Renal pelvis (tissue), 4 donors: ENCODE results near the gene GPR135. TPM values are rescaled to one million over a fixed set of nuclear protein-coding genes. Genes with fewer than 3 reads are reported as not detected.
A peak's percentile ranks its signal among the peaks of the same experiment; 100 is the strongest.

Experiments used
- DNase-seq: peaks from one replicate; pipeline ENCODE4 v3.0.0-alpha.2; 2013
- polyA plus RNA-seq, 3 donors: library from polyadenylated mRNA; unstranded; fragments of 120-200 nt; gene quantifications; one replicate each; pipeline ENCODE4 v1.2.1, GENCODE V29; 2013; ENCODE audit not compliant: insufficient read length in 3 of 3

GPR135 gene
- polyA plus RNA-seq, 3 donors: 3.2 to 5.9 (median 5.2) TPM

DNA sequence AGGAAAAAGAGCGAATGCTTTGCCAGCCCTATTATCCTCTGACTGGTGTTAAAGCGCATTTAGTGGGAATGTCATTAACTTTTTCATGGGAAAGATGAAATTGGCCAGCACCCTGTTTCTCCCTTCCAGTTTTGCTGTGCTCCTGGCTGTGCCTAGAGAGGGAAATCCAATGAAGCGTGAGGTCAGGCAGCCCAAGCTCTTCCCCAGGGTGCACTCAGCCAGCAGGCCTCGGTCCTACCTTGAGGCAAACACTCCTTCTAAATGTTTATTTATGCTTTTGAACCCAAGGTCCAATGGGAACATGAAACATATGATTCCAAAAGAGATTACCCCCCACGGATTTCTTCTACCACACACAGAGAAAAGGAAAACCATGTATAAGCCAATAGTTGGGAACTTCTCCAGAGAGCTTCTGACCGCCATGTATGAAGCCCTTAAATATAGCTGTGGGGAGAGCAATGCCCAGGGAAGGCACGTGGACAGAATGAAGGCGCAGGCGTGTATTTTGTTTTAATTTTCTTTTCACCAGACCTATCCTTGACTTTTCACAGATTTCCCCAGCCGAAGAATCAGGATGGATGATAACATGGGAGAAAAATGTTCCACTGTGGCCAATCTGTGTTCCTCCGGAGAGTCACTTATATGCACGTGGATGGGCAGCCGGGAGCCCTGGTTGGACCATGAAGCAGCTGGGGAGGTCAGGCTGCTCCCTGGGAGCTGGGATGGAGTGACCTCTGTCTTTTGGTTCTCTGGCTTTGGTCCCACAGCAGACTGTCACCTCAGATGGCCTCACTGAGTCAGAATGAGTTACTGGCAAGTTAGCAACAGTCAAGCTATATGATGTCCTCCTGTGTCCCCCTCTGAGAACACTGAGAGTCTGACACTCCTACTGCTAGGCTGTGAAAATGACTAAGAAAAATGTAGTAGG is 37.3 kb downstream of the GPR135 start:
- DNase-seq: no peak

DNA sequence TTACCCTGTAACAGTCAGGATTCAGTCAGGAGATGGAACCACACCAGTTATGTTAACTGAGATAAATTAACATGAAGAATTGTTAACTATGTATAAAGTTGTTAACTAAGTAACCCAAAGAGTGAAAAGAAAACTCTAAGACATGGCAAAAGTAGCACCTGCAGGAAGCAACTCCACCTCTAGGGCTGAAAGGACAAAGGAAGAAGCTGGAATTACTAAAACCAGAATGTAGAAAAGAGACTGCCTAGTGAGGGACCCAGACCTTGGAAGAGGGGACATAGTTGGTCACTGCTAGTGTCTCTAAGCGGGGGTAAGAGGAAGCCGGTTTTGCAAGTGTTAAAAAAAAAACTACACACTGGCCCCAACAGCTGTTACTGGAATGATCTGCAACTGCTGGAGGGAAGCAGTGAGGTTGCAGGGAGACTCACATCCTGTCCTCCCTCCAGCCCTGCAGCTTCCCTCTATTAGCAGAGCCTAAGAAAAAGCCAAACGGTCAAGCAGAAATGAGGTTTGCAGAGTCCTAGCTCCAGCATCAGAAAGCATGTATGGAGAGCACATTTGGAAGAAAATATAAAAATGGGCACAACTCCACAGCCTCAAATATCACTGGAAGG is 39.8 kb downstream of the GPR135 start:
- peak; percentile 70 for DNase-seq

DNA sequence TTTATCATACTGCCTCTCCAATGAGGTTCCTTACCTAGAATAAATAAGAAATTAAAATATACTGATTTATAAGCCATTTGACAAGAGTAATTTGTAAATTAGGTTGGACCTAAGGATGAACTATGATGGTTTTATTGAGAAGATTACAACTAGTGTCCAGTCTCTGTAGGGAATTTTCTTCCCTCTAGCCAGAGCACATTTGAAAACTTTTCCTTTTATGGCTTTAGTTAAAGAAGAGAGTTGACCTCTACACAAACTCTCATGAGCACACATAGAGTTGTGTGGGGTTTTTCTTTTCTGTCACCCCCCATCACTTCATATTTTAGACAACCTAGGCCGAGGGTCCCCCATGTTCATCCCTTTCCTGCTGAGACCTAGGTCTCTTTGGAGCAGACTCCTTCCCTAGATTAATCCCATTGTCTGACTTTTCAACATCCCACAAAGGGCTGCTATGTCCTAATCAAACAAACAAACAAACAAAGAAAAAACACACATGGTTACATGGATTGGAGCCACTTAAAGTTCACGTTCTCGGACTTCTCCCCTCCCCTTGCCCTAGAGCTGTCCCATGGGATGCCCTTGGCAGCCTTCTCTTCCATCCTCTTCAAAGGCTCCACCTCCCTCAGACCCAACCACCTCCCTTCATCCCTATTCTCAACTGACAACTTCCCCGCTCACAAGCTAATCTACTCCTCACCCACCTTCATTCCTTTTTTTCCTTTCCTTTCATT is 40.7 kb downstream of the GPR135 start:
- DNase-seq: peak; percentile 84

GRCh38 chr14:59422069-59422881 is 42.9 kb downstream of the GPR135 start:
- no peak for DNase-seq

DNA sequence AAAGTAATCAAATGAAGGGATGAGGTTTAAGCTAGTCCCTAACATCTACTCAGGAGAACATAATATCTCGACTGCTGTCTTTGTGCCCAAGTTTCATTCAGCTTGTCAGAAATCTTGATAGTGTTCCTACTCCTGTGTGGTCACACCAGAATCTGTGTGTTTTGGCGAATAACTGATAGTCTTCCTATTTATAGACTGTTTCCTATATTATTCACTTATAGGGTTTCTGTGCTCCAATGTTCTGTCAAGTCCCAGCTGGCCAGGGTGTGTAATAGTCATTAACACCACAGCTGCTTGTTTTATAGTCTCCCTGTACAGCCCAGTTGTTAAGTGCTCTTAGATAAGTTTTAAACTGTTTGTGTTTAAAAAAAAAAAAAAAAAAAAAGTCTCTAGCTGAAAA is 45.9 kb downstream of the GPR135 start:
- DNase-seq: peak; percentile 66

DNA sequence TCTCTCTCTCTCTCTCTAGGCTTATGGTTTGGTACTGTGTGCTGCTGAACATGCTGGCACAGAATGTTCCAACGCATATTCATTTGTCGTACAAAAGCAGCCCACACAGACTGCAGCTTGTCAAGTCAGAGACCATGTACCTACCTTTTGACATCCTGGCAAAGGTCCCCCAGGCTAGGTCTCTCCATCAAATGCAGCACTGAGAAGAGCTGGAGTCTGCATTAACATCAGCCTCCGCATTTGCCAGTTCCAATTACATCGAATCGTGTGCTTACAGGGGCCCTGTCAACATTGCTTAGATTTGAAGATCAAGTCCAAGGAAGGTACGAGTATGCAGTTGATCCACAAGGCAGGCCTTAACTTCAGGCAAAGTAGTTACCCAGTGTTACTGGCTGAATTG is 47.9 kb downstream of the GPR135 start:
- DNase-seq: no peak

DNA sequence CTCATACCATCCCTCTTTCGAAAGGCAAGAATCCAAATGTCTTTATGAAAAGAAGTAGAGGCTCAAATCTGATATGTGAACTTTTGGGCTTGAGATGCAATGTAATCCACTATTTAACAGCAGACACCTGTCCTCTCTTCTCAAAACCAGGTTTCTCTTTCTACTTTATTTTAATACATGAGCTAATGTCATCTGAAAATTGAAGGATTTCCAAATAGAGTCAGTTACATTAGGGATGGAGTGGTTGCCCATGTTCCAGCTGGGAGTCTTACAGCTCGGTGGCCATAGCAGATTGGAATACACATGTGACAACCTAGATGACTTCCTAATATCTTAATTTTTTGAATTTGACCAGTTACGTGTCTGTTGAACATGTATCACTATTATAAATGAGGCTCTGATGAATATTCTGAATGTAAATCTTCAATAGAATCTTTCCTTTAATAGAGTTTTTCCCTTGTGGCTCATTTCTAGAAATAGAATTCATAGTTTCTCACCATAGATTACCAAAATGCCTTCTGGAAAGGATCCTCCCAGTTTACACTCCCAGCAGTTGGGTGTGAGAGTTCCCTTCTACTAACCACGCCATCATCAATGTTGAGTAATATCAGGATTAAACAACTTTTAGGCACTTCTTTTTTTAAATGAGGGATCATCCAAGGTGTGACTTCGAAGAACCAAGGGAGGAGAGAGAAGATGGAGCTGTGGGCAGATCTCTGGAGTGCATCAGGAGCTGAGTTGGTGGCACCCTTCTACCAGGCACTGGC is 49.2 kb downstream of the GPR135 start:
- DNase-seq: no peak

Other genes with a start within 250 kb of the GPR135 start
- 10 to 100 TPM; 34.4 to 57.7 (median 55.4) TPM for gene L3HYPDH, start 19.0 kb upstream of the GPR135 start, polyA plus RNA-seq
- gene JKAMP, start 19.1 kb upstream of the GPR135 start, polyA plus RNA-seq: 10 to 100 TPM; 65.5 to 77.8 (median 74.4) TPM
- under 1 TPM; 0.57 to 0.73 (median 0.60) TPM for gene CCDC175, start 111.4 kb upstream of the GPR135 start, polyA plus RNA-seq